HG03342 (cell line): ENCODE data around the gene PMPCA.
"Not testable (repeated sequence)": the region's sequence is repeated elsewhere in the genome, so short reads cannot be mapped to it uniquely, and the experiment has no call there.

ENCODE experiments used
- ATAC-seq: cut with Tn5 transposase; IDR thresholded peaks from one replicate; pipeline ENCODE4 v1.9.1; 2021; ENCODE audit warnings: mild to moderate bottlenecking, moderate library complexity; ENCODE audit not compliant: unreplicated experiment

Gene PMPCA

GRCh38 chr9:136409557-136410455, 652 bp upstream of the PMPCA start:
- peak; percentile 17 for ATAC-seq

GRCh38 chr9:136411378-136411777, 920 bp downstream of the PMPCA start:
- no peak for ATAC-seq

- ATAC-seq = no peak
Observed at GRCh38 chr9:136412962-136413361, 2.5 kb downstream of the PMPCA start.

GRCh38 chr9:136416427-136416826, 6.0 kb downstream of the PMPCA start:
- no peak for ATAC-seq

GRCh38 chr9:136416914-136417313, 6.5 kb downstream of the PMPCA start:
- no peak for ATAC-seq

- ATAC-seq = no peak
Observed at GRCh38 chr9:136418182-136419091, 8.0 kb downstream of the PMPCA start.

GRCh38 chr9:136419092-136419420, 8.6 kb downstream of the PMPCA start:
- no peak for ATAC-seq

- no peak for ATAC-seq
Observed at GRCh38 chr9:136421791-136422190, 11.3 kb downstream of the PMPCA start.

GRCh38 chr9:136422876-136423275, 12.4 kb downstream of the PMPCA start:
- ATAC-seq = no peak

- ATAC-seq = no peak
Observed at GRCh38 chr9:136423432-136424146, 13.1 kb downstream of the PMPCA start.

GRCh38 chr9:136424750-136425362, 14.4 kb downstream of the PMPCA start:
- no peak for ATAC-seq

GRCh38 chr9:136425367-136425766, 14.9 kb downstream of the PMPCA start:
- ATAC-seq = not testable (repeated sequence)

- ATAC-seq = no peak
Observed at GRCh38 chr9:136426787-136427186, 16.3 kb downstream of the PMPCA start.

- ATAC-seq = no peak
Observed at GRCh38 chr9:136429075-136429628, 18.7 kb downstream of the PMPCA start.

- ATAC-seq = no peak
Observed at GRCh38 chr9:136429683-136430491, 19.4 kb downstream of the PMPCA start.

GRCh38 chr9:136430588-136431234, 20.3 kb downstream of the PMPCA start:
- ATAC-seq = no peak

- ATAC-seq = no peak
Observed at GRCh38 chr9:136431782-136432350, 21.4 kb downstream of the PMPCA start.

- no peak for ATAC-seq
Observed at GRCh38 chr9:136432591-136432990, 22.1 kb downstream of the PMPCA start.
